CD4-positive, alpha-beta T cell treated with Interleukin-6 at 100 ng/mL for 8 hours (primary cell): ENCODE measurements around the gene HM13.
"Not testable (repeated sequence)": the region's sequence is repeated elsewhere in the genome, so short reads cannot be mapped to it uniquely, and the experiment has no call there.

Experiments
- DNase-seq: peaks from one replicate; pipeline ENCODE4 v3.0.0-alpha.2; 2020; ENCODE audit warnings: mixed read lengths, low spot score

The HM13 gene

GRCh38 chr20:31568041-31568731, 53.9 kb downstream of the HM13 start:
- DNase-seq: no peak

GRCh38 chr20:31568773-31569162, 54.5 kb downstream of the HM13 start:
- no peak for DNase-seq

GRCh38 chr20:31569163-31570020, 55.1 kb downstream of the HM13 start:
- peak; percentile 51 for DNase-seq

GRCh38 chr20:31570021-31570463, 55.8 kb downstream of the HM13 start:
- no peak for DNase-seq

- no peak for DNase-seq
Measured at GRCh38 chr20:31570735-31571617, 56.7 kb downstream of the HM13 start.

- no peak for DNase-seq
Measured at GRCh38 chr20:31572042-31572700, 57.9 kb downstream of the HM13 start.

GRCh38 chr20:31572701-31573554, 58.7 kb downstream of the HM13 start:
- DNase-seq: peak; percentile 85

GRCh38 chr20:31573555-31574321, 59.5 kb downstream of the HM13 start:
- DNase-seq: no peak

- not testable (repeated sequence) for DNase-seq
Measured at GRCh38 chr20:31574986-31575385, 60.7 kb downstream of the HM13 start.

GRCh38 chr20:31576751-31577150, 62.5 kb downstream of the HM13 start:
- DNase-seq: no peak

- DNase-seq: no peak
Measured at GRCh38 chr20:31577194-31577593, 63.0 kb downstream of the HM13 start.

- no peak for DNase-seq
Measured at GRCh38 chr20:31578448-31579138, 64.4 kb downstream of the HM13 start.

- DNase-seq: no peak
Measured at GRCh38 chr20:31579245-31579644, 65.0 kb downstream of the HM13 start.

GRCh38 chr20:31579941-31580651, 65.9 kb downstream of the HM13 start:
- DNase-seq: not testable (repeated sequence)

GRCh38 chr20:31580706-31581105, 66.5 kb downstream of the HM13 start:
- DNase-seq: no peak

- DNase-seq: no peak
Measured at GRCh38 chr20:31581391-31581790, 67.1 kb downstream of the HM13 start.

- DNase-seq: no peak
Measured at GRCh38 chr20:31587545-31588389, 73.5 kb downstream of the HM13 start.

- no peak for DNase-seq
Measured at GRCh38 chr20:31590717-31591225, 76.5 kb downstream of the HM13 start.
